NCI-H748 (cell line): ENCODE results near the gene GCHFR.
A peak's percentile ranks its signal among the peaks of the same experiment; 100 is the strongest.

Experiments used
- DNase-seq: peaks from one replicate; lab custom pipeline; 2025; ENCODE audit not compliant: unreplicated experiment; lab: John Stamatoyannopoulos, UW

GCHFR gene

DNA sequence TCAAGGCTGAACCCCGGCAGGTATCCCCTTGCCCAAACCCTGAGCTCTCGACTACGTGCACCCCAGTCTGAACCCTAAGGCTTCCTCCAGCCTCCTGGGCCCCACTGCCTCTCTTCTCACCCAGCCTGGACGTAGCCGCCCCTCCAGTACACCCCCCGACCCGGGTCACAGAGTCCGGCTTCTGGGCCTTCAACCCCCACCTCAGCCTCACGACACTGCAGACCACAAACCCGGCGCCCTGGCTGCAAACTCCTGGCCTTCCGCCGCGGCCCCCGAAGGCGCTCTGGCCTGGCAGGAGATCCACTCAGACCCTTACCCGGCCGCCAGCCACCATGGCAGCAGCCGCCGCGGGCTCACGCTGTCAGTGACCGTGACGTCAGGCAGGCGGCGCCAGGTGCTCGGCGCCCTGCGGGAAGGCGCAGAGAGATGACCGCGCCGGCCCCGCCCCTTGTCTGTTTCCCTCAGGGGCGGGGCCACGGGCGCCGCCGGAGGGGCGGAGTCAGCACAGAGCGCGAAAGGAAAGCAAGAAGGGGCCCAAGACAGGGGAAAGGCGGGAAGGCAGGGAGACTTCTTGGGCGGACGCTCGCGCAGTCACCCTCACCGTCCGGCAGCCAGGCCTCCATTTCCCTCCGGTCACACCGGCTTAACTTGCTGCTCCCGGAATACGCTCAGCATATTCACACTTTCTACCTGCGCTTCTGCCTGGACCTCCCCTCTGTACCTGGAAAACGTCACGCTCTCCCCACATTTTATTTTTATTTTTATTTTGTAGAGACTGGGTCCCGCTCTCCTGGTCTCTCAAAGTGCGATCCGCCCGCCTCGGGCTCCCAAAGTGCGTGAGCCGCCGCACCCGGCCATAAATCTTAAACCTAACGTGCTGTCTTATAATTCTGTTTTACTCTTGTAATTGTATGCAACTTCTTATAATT lies 8.7 kb upstream of the GCHFR start, which contains the start of gene RMDN3:
TSS of gene RMDN3 (minus strand) at position 372 of the 929 bp plus-strand sequence. CDS start 471 bp downstream, outside the sequence.
- DNase-seq: peak; percentile 90

DNA sequence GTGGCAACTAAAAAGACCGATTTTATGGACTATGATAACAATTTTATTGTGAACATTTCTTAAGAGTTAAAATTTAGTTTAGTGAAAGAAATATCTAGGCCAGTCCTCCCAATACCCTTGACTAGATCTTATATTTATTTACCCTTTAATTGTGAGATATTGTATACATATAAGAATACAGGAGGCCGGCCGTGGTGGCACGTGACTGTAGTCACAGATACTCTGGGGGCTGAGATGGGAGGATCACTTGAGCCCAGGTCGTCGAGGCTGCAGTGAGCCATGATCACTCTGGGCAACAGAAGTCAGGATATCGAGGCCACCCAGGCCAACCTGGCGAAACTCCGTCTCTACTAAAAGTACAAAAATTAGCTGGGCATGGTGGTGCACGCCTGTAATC lies 8.1 kb upstream of the GCHFR start:
- DNase-seq: peak; percentile 23

- DNase-seq: peak; percentile 36
These were observed 6.9 kb upstream of the GCHFR start for GRCh38 chr15:40756938-40757337.

GRCh38 chr15:40759961-40760360 lies 3.9 kb upstream of the GCHFR start:
- no peak for DNase-seq

- DNase-seq: peak; percentile 92
These were observed 708 bp upstream of the GCHFR start for GRCh38 chr15:40762919-40763800.

GRCh38 chr15:40764629-40765103 lies 798 bp downstream of the GCHFR start:
- DNase-seq: no peak

GRCh38 chr15:40766194-40766815 lies 2.4 kb downstream of the GCHFR start:
- peak; percentile 1 for DNase-seq

DNA sequence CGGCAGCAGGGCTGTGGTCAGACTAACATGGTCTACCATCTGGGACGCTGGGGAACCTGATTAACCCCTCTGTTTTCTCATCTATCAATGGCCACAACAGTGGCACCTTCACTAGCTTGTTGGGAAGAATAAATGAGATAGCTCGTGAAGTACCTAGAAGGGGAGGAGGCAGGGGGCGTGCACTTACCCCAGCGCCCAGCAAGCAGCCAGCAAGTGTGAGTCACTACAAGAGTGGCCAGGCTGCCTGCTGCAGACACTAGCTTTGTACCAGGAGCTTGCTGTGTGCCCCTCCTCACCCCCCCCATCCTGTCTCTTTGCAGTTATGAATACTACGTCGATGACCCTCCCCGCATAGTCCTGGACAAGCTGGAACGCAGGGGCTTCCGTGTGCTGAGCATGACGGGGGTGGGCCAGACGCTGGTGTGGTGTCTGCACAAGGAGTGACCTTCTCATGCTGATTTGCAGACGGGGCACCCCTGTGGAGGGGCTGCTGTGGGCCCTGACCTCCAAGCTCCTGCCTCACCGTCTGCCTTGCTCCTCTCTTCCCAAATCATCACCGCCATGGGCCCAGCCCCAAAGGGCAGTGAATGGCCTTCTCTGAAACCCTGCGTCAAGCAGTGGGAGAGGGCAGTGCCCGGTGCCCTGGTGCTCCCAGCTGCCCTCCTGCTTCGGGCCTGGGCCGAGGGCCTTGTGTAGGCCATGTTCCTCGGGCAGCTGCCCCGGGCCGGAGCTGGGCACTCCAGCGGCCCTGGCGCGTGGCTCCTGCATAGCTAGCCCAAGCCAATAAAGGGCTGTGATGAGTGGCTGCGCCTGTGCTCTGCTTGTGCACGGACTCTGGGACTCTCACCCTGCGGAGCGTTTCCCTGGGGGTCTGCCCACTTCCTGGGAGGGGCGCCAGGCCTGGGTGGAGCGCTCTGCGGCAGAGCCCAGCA lies 3.3 kb downstream of the GCHFR start:
- DNase-seq: no peak

DNA sequence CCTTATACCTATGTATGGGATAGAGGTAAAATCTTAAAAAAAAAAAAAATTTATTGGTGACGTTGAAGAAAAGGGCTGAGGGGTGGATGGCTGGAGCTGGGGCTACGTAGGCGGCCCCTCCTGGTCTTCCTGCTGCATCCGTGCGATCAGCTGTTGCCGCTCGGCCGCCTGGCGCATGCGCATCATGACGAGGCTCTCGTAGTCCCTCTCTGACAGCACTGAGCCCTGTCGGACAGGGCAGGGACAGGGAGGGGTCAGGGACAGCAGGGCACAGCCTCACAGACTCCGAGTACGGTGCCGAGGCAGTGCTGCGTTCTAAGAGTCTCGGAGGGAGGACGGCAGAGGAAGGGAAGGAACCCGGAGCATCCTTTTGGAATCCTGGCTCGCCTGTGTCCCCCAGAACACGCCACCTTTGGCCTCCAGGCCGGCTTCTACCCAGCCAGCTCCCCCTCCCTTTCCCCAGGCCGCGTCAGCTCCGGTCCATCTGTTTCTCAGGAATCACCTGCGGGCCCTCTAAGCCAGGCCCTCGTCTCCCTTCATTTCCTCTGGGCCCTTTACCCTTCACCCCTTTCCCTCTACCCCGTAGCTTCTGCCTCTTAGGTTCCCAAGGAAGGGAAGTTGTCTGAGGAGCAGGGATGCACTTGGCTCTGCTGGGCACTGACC lies 4.1 kb downstream of the GCHFR start:
- DNase-seq: no peak

DNA sequence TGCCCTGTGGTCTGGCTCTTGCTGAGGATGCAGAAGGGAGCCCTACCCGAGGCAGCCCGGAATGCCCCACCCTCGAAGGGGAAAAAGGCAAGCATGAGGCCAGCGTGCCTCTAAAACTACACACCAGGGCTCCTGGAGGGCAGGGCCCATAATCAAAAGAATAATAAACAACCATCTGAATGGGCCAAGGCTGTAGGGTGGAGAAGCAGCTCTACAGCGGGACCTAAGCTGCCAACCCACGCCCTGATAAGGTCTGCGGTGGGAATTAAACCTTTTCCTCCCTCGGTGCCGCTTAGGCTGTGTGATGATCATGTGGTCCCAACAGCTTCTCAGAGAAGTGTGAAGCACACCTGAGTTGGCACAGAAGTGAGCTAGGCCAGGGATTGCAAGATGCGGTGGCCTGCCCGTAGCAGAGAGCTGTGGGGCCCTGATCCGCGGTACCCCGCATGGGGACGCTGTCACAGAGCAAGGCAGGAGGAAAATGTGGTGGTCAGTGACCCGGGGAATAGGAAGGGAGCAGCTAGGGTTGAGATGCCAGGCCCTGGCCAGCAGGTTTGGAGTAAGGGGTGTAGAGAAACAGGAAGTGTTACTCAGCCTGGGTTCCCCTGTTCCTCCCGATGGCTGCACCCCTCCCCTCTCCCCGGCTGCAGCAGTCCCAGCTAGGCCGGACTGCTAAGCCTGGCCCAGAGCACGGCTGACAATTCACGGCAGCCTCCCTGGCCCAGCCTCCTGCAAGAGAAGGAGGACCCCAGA lies 4.8 kb downstream of the GCHFR start:
- DNase-seq: no peak

GRCh38 chr15:40769274-40770146 lies 5.6 kb downstream of the GCHFR start, which contains the start of gene C15orf62:
Gene C15orf62 (plus strand): TSS chr15:40769980. CDS start chr15:40770496, 516 bp downstream.
- DNase-seq: peak; percentile 58

DNA sequence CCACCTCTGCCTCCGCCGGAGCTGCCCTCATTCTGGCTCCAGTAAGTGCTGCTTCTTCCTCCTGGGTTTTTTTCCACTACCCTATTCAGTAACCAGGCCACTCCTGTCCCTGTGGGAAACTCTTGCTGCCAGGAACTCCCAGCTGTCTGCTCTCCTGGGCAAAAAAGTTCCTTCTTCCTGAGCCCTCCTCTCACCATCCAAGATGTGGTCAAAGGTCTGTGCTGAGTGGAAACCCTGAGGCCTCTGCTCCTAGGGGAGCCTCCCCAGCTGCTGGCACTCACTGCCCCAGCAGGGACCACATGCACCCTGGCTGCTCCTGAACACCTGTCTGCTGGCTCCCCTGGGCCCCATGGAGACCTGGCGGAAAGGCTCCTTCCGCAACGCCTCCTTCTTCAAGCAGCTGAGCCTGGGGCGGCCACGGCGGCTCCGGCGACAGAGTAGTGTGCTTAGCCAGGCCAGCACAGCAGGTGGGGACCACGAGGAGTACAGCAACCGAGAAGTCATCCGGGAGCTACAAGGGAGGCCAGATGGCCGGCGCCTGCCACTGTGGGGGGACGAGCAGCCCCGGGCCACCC lies 6.4 kb downstream of the GCHFR start:
- DNase-seq: no peak

DNA sequence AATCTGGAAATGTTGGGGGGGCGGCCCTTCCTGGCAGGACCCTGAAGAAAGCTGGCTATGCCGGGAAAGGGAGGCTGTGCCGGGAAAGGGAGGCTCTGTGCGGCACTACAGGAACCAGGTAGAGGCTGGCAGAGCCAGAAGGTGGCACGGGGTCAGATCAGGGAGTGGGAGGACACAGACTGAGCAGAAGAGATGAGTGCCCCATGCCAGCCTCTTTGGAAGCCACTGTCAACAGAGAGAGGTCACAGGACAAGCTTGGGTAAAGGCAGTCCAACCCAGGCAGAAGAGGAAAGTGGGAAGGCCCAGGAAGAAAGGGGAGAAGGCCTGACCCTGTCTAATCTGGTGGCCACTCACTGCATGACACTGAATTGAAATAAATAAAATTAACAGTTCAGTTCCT lies 7.4 kb downstream of the GCHFR start:
- DNase-seq: no peak

DNA sequence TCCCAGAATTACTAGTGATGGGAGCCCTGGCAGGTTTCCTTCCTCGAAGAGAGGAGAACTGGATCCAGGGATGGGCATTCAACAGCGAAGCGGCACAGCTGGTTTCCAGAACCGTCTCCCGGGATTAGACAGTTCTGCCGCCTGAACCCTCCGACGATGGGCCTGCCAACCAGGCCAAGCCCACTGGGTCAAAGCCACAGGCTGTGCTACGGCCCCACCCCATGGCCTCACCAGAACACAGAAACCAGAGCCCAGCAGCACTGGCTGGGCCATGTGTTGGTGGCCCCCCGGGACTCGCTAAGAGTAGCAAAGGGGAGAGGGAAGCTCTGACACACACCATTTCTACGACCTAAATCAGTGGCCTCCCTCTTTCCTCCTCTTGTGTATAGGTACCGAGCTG lies 8.1 kb downstream of the GCHFR start:
- no peak for DNase-seq

DNA sequence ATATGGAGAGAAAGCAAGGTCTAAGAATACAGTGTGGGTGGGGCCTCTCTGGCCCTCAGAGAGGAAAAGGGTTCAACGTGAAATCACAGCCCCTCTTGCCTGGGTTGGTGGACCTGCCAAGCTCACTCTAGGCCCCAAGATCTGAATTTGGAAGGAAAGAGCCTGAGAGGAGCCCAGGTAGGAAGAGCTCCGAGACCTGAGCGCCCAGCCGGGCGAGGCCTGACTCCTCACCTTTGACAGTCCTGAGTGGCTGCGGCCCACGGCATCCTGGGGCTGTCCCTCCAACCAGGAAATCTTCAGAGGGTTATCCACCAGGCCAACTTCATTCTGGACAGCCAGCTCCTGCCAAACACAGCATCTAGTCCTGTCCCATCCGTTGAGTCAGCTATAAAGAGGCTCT lies 9.6 kb downstream of the GCHFR start:
- DNase-seq: no peak

- DNase-seq: no peak
These were observed 10.0 kb downstream of the GCHFR start for GRCh38 chr15:40773902-40774301.

DNA sequence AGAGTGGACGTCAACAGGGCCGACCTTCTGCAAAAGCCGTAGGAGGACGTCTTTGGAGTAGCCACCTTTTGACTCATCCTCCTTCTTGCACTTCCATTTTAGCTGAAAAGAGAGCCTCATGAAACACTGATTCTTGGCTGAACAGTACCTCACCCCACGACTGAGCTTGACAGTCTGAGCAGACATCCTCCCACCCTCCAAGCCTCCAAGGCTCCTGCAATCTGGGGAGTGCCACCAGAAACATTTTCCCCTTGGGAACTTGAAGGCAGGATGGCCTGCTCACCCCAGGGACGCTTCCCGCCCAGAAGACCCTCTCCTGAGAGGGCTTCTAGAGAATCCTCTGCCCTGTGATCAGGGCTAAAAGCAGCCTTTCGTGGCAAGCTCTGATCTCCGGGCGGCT lies 11.1 kb downstream of the GCHFR start:
- DNase-seq: no peak
